HepG2 (cell line): ENCODE measurements around the gene ZNF629. TPM values are rescaled to one million over a fixed set of nuclear protein-coding genes. Genes with fewer than 3 reads are reported as not detected.

Source experiments
- HNRNPL ChIP-seq: fragments of 200-400 bp; formaldehyde crosslinking; IDR thresholded peaks from 2 replicates; pipeline ENCODE4 v1.6.1; 2017; ENCODE audit warnings: mild to moderate bottlenecking, low read depth, low read length
- HOXA9 ChIP-seq: sonication (generic); formaldehyde crosslinking; IDR thresholded peaks from 2 replicates; pipeline ENCODE4 v1.8.1; 2022; ENCODE audit warnings: missing genetic modification reagents, mild to moderate bottlenecking, moderate library complexity, borderline replicate concordance
- IKZF4 ChIP-seq: sonication (generic); formaldehyde crosslinking; IDR thresholded peaks from 2 replicates; pipeline ENCODE4 v1.5.1; 2020; ENCODE audit warnings: borderline replicate concordance, mild to moderate bottlenecking, low read depth, missing genetic modification reagents; ENCODE audit errors: not compliant biosample characterization
- MAFK ChIP-seq, 2 experiments: IDR thresholded peaks in 1 of 2; conservative IDR thresholded peaks in 1 of 2; 2 replicates each; pipeline ENCODE4 v1.6.1; 2011; ENCODE audit warnings: improper control_type of control experiment in 2 of 2, low read length in 2 of 2
- NCOA2 ChIP-seq: sonication (generic); formaldehyde crosslinking; IDR thresholded peaks from 2 replicates; pipeline ENCODE4 v1.8.0; 2022; ENCODE audit warnings: inconsistent platforms
- NFIB ChIP-seq: sonication (generic); formaldehyde crosslinking; IDR thresholded peaks from 2 replicates; pipeline ENCODE4 v1.9.0; 2021; ENCODE audit warnings: missing genetic modification reagents, mild to moderate bottlenecking, borderline replicate concordance
- RXRB ChIP-seq: IDR thresholded peaks from 2 replicates; pipeline ENCODE4 v1.6.1; 2016; ENCODE audit warnings: borderline replicate concordance, missing genetic modification reagents, missing compliant biosample characterization
- ZBTB1 ChIP-seq: sonication (generic); formaldehyde crosslinking; IDR thresholded peaks from 2 replicates; pipeline ENCODE4 v1.4.0; 2020; ENCODE audit warnings: missing genetic modification reagents, borderline replicate concordance
- ZNF382 ChIP-seq: sonication (generic); formaldehyde crosslinking; IDR thresholded peaks from 2 replicates; pipeline ENCODE4 v1.5.0; 2020; ENCODE audit warnings: missing genetic modification reagents, mild to moderate bottlenecking, borderline replicate concordance
- ZNF44 ChIP-seq: sonication (generic); formaldehyde crosslinking; IDR thresholded peaks from 2 replicates; pipeline ENCODE4 v1.5.1; 2020; ENCODE audit warnings: mild to moderate bottlenecking, missing genetic modification reagents
- ZNF782 ChIP-seq: sonication (generic); formaldehyde crosslinking; IDR thresholded peaks from 2 replicates; pipeline ENCODE4 v1.4.0; 2020; ENCODE audit warnings: missing genetic modification reagents, mild to moderate bottlenecking, borderline replicate concordance
- ZNF850 ChIP-seq: sonication (generic); formaldehyde crosslinking; conservative IDR thresholded peaks from 2 replicates; pipeline ENCODE4 v1.9.0; 2021; ENCODE audit warnings: mild to moderate bottlenecking, missing genetic modification reagents
- ZSCAN12 ChIP-seq: sonication (generic); formaldehyde crosslinking; IDR thresholded peaks from 2 replicates; pipeline ENCODE4 v1.9.0; 2021; ENCODE audit warnings: mild to moderate bottlenecking, missing genetic modification reagents
- polyA plus RNA-seq, 8 experiments: library from polyadenylated mRNA; depleted of rRNA in 3 of 8; stranded (reverse) in 7 of 8; unstranded in 1 of 8; fragments of >200 nt; fragmentation: Illumina TruSeq in 4 of 8; extraction: Trizol in 4 of 8; gene quantifications; 2 replicates each; pipeline versions ENCODE4 v1.2.1 to v1.2.3, GENCODE V29; 2011 to 2016; ENCODE audit warnings: low read depth in 4 of 8, missing spikeins in 1 of 8, mixed read lengths in 1 of 8; ENCODE audit not compliant: insufficient read depth in 1 of 8
- total RNA-seq, 5 experiments: library from RNA; depleted of rRNA; stranded (reverse); fragments of >200 nt; fragmentation: Illumina TruSeq; extraction: Trizol; gene quantifications; 2 replicates each; pipeline ENCODE4 v1.2.3, GENCODE V29; 2016; ENCODE audit warnings: low read depth in 1 of 5
- TF ChIP-seq, protein P1 (sequence below): sonication (generic); formaldehyde crosslinking; IDR thresholded peaks from 2 replicates; pipeline ENCODE4 v1.4.0; 2020; ENCODE audit warnings: missing genetic modification reagents
- TF ChIP-seq, protein P2 (sequence below): IDR thresholded peaks from 2 replicates; pipeline ENCODE4 v1.6.1; 2012; ENCODE audit warnings: inconsistent platforms
- TF ChIP-seq, protein P3 (sequence below): sonication (generic); formaldehyde crosslinking; IDR thresholded peaks from 2 replicates; pipeline ENCODE4 v1.4.0; 2020; ENCODE audit warnings: missing genetic modification reagents, mild to moderate bottlenecking, borderline replicate concordance
- TF ChIP-seq, protein P4 (sequence below): sonication (generic); formaldehyde crosslinking; IDR thresholded peaks from 2 replicates; pipeline ENCODE4 v1.4.0; 2020; ENCODE audit warnings: missing genetic modification reagents
- TF ChIP-seq, protein P5 (sequence below): sonication (generic); formaldehyde crosslinking; conservative IDR thresholded peaks from 2 replicates; pipeline ENCODE4 v1.4.0; 2020; ENCODE audit warnings: missing genetic modification reagents

The ZNF629 gene
- total and polyA plus RNA-seq, 2 of the 13 experiments (the other 11 are each of a cell fraction or from before 2014, with no cell fraction given) = 6.1 to 16.5 TPM

DNA sequence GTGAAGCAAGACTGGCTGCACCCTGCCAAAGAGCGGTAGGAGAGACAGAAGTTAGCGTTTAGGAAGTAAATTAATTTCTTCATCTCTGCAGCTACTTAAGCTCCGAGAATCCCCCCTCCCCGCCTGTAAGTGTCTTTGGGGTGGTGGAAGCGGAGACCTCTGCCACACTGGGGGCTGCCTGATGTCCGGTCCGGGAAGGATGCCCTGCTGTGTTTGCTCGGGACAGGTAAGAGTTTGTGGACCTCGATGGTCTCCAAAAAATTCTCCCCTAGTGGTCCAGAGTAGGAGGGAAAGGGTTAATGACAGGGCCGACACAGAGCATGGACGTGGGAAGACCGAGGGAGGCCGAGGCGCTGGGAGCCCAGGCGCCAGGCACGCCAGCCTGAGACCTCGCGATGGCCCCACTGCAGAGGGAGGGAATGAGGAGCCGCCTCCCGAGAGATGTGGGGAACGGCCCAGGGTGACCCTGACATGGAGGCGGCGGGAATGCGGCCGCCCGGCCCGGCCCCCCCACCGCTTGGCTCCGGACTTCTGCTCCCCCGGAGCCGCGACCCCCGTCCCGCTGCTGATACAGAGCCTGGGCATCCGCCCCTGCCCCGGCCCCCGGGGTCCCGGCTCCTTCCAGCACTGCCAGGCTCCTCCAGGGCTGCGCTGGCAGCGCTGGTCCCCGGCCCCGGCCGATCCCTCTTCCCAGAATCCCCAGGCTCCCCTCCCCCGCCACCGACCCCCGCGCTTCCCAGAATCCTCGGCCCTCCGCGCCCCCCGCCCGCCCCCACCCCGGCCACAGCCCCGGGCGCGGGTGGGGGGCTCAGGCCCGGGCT, 680 bp downstream of the ZNF629 start (continued):
- no peak for TF ChIP-seq ZNF44 (CRISPR knock-in tag)
- TF ChIP-seq, protein P1, sequence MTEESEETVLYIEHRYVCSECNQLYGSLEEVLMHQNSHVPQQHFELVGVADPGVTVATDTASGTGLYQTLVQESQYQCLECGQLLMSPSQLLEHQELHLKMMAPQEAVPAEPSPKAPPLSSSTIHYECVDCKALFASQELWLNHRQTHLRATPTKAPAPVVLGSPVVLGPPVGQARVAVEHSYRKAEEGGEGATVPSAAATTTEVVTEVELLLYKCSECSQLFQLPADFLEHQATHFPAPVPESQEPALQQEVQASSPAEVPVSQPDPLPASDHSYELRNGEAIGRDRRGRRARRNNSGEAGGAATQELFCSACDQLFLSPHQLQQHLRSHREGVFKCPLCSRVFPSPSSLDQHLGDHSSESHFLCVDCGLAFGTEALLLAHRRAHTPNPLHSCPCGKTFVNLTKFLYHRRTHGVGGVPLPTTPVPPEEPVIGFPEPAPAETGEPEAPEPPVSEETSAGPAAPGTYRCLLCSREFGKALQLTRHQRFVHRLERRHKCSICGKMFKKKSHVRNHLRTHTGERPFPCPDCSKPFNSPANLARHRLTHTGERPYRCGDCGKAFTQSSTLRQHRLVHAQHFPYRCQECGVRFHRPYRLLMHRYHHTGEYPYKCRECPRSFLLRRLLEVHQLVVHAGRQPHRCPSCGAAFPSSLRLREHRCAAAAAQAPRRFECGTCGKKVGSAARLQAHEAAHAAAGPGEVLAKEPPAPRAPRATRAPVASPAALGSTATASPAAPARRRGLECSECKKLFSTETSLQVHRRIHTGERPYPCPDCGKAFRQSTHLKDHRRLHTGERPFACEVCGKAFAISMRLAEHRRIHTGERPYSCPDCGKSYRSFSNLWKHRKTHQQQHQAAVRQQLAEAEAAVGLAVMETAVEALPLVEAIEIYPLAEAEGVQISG (CRISPR knock-in tag) = no peak; the same call in 1 of the 2 replicates
- TF ChIP-seq, protein P2, sequence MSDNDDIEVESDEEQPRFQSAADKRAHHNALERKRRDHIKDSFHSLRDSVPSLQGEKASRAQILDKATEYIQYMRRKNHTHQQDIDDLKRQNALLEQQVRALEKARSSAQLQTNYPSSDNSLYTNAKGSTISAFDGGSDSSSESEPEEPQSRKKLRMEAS = peak; percentile 79
- no peak for TF ChIP-seq RXRB (CRISPR knock-in tag)
- TF ChIP-seq NCOA2 = no peak
- TF ChIP-seq, protein P3, sequence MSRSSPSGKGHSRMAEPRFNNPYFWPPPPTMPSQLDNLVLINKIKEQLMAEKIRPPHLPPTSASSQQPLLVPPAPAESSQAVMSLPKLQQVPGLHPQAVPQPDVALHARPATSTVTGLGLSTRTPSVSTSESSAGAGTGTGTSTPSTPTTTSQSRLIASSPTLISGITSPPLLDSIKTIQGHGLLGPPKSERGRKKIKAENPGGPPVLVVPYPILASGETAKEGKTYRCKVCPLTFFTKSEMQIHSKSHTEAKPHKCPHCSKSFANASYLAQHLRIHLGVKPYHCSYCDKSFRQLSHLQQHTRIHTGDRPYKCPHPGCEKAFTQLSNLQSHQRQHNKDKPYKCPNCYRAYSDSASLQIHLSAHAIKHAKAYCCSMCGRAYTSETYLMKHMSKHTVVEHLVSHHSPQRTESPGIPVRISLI (CRISPR knock-in tag) = no peak; the same call in 1 of the 2 replicates
- TF ChIP-seq ZBTB1 = no peak
- TF ChIP-seq, protein P4, sequence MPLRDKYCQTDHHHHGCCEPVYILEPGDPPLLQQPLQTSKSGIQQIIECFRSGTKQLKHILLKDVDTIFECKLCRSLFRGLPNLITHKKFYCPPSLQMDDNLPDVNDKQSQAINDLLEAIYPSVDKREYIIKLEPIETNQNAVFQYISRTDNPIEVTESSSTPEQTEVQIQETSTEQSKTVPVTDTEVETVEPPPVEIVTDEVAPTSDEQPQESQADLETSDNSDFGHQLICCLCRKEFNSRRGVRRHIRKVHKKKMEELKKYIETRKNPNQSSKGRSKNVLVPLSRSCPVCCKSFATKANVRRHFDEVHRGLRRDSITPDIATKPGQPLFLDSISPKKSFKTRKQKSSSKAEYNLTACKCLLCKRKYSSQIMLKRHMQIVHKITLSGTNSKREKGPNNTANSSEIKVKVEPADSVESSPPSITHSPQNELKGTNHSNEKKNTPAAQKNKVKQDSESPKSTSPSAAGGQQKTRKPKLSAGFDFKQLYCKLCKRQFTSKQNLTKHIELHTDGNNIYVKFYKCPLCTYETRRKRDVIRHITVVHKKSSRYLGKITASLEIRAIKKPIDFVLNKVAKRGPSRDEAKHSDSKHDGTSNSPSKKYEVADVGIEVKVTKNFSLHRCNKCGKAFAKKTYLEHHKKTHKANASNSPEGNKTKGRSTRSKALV (CRISPR knock-in tag) = no peak
- TF ChIP-seq HNRNPL = no peak
- no peak for TF ChIP-seq ZNF382 (CRISPR knock-in tag)
- no peak for TF ChIP-seq MAFK (conservative IDR thresholded peaks at IDR 0.05 in 1 of 2, IDR thresholded peaks at IDR 0.05 in 1 of 2; ENCODE audit: low read length in 2 of 2)
- TF ChIP-seq IKZF4 (CRISPR knock-in tag) = no peak
- TF ChIP-seq ZSCAN12 (CRISPR knock-in tag) = no peak
- no peak for TF ChIP-seq HOXA9
- TF ChIP-seq ZNF850 (CRISPR knock-in tag) = 0 out of 2 replicates have a peak, but pooled peaks have one; percentile 33
- no peak for TF ChIP-seq NFIB
- TF ChIP-seq, protein P5, sequence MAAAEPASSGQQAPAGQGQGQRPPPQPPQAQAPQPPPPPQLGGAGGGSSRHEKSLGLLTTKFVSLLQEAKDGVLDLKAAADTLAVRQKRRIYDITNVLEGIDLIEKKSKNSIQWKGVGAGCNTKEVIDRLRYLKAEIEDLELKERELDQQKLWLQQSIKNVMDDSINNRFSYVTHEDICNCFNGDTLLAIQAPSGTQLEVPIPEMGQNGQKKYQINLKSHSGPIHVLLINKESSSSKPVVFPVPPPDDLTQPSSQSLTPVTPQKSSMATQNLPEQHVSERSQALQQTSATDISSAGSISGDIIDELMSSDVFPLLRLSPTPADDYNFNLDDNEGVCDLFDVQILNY (CRISPR knock-in tag) = no peak
- TF ChIP-seq ZNF782 (CRISPR knock-in tag) = no peak
